WERI-Rb-1 (cell line): ENCODE measurements around the gene GJE1.
"Not testable (repeated sequence)": the region's sequence is repeated elsewhere in the genome, so short reads cannot be mapped to it uniquely, and the experiment has no call there.

Experiments
- DNase-seq: peaks from one replicate; pipeline ENCODE4 v3.0.0-alpha.2; 2020
- H3K27ac ChIP-seq: fragments of 250-450 bp; sonication (Bioruptor Pico); 2 replicates; pipeline ENCODE4 v1.5.1; 2020; ENCODE audit warnings: mild to moderate bottlenecking, moderate library complexity
- H3K27me3 ChIP-seq: fragments of 250-450 bp; sonication (Bioruptor Pico); 2 replicates; pipeline ENCODE4 v1.5.1; 2021; ENCODE audit warnings: mild to moderate bottlenecking, low read depth, moderate library complexity; ENCODE audit not compliant: insufficient read depth, severe bottlenecking
- H3K36me3 ChIP-seq: fragments of 250-450 bp; sonication (Bioruptor Pico); 2 replicates; pipeline ENCODE4 v1.5.1; 2020; ENCODE audit warnings: mild to moderate bottlenecking, moderate library complexity
- H3K4me3 ChIP-seq: 2 replicates; pipeline ENCODE4 v1.5.1; 2011; ENCODE audit warnings: low read depth, mild to moderate bottlenecking, control low read depth, low read length
- H3K9me3 ChIP-seq: fragments of 250-450 bp; sonication (Bioruptor Pico); 2 replicates; pipeline ENCODE4 v1.5.1; 2021; ENCODE audit warnings: mild to moderate bottlenecking, moderate library complexity; ENCODE audit not compliant: severe bottlenecking
- CTCF ChIP-seq: IDR thresholded peaks from 2 replicates; pipeline ENCODE4 v1.5.1; 2011; ENCODE audit warnings: low read depth, mild to moderate bottlenecking, control low read depth, inconsistent platforms, low read length

GJE1 gene

GRCh38 chr6:142155895-142156757, 23.4 kb downstream of the GJE1 start:
- no peaks in the 10 kb centered on the region for H3K9me3 ChIP-seq
- H3K27ac ChIP-seq = no peak overlapping the region
- H3K27me3 ChIP-seq = no peaks in the 10 kb centered on the region
- DNase-seq = no peak
- no peak overlapping the region for H3K4me3 ChIP-seq
- no peaks in the 10 kb centered on the region for H3K36me3 ChIP-seq
- TF ChIP-seq CTCF = no peak

DNA sequence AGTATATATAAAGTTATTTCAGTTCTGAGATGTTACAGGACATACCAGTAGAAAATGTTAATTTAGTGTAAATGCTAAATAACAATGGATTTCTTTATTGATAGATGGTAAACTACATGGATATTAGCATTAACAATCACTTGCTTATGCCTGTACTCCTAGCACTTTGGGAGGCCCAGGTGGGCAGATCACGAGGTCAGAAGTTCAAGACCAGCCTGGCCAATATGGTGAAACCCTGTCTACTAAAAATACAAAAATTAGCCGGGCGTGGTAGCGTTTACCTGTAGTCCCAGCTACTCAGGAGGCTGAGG, 24.0 kb downstream of the GJE1 start:
- not testable (repeated sequence) for H3K9me3 ChIP-seq, DNase-seq, H3K27ac ChIP-seq

GRCh38 chr6:142162780-142163179, 30.1 kb downstream of the GJE1 start:
- Histone ChIP-seq H3K9me3 (no peaks in the 10 kb centered on the region), H3K36me3 (no peaks in the 10 kb centered on the region; the same call in 1 of the 2 replicates), H3K27ac (no peak overlapping the region), H3K27me3 (no peaks in the 10 kb centered on the region), H3K4me3 (no peak overlapping the region)
- no peak for DNase-seq
- no peak for TF ChIP-seq CTCF

More for the DNA sequence above, 24.0 kb downstream of the GJE1 start:
- not testable (repeated sequence) for H3K36me3 ChIP-seq, H3K4me3 ChIP-seq, H3K27me3 ChIP-seq

DNA sequence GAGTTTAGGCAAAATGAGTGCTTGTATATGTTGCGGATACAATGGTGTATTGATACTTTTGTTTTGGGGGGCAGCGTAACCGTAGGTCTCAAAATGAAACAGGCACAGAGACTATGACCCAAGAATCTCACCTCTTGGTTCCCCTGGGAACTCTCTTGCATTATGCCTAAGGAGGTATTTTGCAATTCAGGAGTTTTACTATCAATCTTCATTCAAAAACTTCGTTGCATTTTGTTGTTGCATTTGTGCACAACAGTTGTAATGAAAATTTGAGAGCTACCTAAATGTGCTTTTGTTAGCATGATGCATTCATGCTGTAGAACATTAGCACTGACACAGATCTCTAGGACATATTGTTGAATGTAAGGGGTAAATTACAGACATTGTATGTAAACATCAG, 32.5 kb downstream of the GJE1 start:
- H3K36me3 ChIP-seq = no peaks in the 10 kb centered on the region; the same call in 1 of the 2 replicates
- DNase-seq = no peak

DNA sequence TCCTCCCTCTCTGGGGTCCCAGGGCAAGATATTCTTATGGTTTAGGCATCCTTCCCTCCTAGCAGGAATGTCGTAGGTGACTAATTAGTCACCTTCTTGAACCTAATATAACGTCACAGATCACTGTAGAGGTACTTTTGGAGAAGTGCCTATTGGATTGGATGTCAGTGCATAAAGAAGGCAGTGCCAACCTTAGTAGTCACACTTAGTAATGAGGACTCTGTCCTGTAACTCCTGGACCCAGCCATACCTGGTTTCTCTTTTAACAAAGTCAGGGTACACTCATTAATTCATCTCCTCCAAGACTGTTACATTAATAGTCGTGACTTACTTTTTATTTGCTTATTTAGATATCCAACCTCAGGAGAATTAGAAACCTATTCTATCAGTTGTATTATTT, 34.3 kb downstream of the GJE1 start:
- Histone ChIP-seq H3K9me3 (no peaks in the 10 kb centered on the region), H3K27ac (no peak overlapping the region), H3K4me3 (no peak overlapping the region), H3K36me3 (peaks cover 11% of the 10 kb centered on the region), H3K27me3 (no peaks in the 10 kb centered on the region)
- no peak for DNase-seq
- no peak for TF ChIP-seq CTCF

More for the DNA sequence above, 32.5 kb downstream of the GJE1 start:
- Histone ChIP-seq H3K9me3 (no peaks in the 10 kb centered on the region), H3K27ac (no peak overlapping the region), H3K27me3 (no peaks in the 10 kb centered on the region), H3K4me3 (no peak overlapping the region)
- no peak for TF ChIP-seq CTCF

- no peak for DNase-seq
- Histone ChIP-seq H3K36me3 (peaks cover 13% of the 10 kb centered on the region), H3K9me3 (no peaks in the 10 kb centered on the region), H3K27ac (no peak overlapping the region), H3K4me3 (no peak overlapping the region), H3K27me3 (no peaks in the 10 kb centered on the region)
- TF ChIP-seq CTCF = no peak
Observed at GRCh38 chr6:142167486-142167885, 34.8 kb downstream of the GJE1 start.
